ENCODE results near the gene DYNC1LI2. TPM values are rescaled to one million over a fixed set of nuclear protein-coding genes. Genes with fewer than 3 reads are reported as not detected.
"Not testable (repeated sequence)": the region's sequence is repeated elsewhere in the genome, so short reads cannot be mapped to it uniquely, and the experiment has no call there.

Gene DYNC1LI2
- 10 to 100 TPM; 51.6 to 61.4 TPM for total RNA-seq

DNA sequence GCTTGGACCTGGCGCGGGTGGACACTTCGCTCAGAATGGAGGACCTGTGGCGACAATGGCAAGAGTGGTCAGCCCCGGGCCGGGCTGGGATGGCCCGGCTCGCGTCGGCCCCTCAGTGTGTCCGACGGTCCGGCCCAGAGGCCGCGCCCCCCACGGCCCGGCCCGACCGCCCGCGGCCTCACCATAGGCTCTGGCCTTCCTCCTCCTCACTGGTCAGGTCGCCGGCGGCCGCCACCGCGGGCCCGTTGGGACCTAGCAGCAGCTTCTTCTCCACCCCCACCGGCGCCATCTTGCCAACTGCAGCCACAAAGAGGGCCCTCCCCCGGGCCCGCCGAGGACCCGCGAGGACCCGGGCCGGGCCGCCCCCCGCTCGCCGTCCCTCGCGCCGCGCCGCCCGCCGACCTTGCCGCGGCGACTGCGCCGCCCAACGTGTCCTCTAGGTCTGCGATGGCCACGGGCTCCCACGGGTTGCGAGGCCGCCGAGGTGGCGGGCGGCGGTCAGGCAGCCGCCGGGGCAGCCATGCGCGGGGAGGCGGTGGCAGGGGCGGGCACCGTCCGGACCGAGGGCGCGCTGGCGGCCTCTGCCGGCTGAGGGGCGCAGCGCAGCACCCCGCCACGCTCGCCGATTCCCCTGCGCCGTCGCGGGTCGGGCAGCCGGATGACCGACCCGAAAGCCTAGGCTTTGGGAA, at the start of gene DYNC1LI2:
Gene DYNC1LI2, minus strand, starts transcription at position 307 of the 689 bp plus-strand sequence. Its CDS starts 18 bp downstream, at position 289.
- ATAC-seq (peak; percentile 85 to 93), DNase-seq (ENCODE audit: low spot score in 2 of 2) (peak; percentile 87 to 91)
- H3K36me3 Mint-ChIP-seq, result peaks cover 0 to 19% of the 10 kb centered on the region in 2 donors
- peak within 1 kb of the TSS; percentile 76 to 96 for H3K27ac Mint-ChIP-seq
- no peaks in the 10 kb centered on the region for H3K9me3 Mint-ChIP-seq

DNA sequence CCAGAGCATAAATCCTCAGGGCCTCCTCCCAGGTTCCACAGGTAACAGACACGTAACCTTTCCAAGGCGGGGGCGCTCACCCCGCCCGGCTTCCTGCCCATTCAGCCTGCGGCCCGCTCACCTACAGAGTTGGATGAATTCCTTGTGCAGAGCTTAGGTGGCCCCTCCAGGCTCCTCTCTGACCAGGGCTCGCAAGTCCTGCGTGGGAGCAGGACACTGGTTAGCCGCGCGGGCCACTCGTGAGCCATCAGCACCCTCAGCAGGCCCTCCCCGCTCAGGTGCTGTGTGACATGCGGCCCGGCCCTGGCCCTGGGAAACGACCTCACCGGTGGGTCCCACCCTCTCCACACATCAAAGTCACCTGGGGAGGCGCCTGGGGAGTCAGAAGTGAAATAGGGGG, 49.4 kb upstream of the DYNC1LI2 start:
- Mint-ChIP-seq H3K36me3 (no peaks in the 10 kb centered on the region), H3K9me3 (no peaks in the 10 kb centered on the region), H3K27ac (no peak overlapping the region)
- DNase-seq (ENCODE audit: low spot score in 2 of 2), result no peak
- no peak for ATAC-seq

DNA sequence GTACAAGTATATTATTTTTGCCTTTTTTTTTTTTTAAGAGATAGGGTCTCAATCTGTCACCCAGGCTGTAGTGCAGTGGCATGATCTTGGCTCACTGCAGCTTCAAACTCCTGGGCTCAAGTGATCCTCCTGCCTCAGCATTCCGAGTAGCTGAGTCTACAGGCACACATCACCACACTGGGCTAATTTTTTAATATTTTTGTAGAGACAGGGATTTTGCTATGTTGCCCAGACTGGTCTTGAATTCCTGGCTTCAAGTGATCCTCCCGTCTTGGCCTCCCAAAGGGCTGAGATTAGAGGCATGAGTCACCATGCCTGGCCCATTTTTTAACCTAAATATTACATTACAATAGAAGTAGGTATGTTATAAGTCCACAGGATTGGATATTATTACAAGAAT, 46.8 kb upstream of the DYNC1LI2 start:
- DNase-seq (ENCODE audit: low spot score in 2 of 2) (no peak), ATAC-seq (no peak)
- Mint-ChIP-seq H3K9me3 (no peaks in the 10 kb centered on the region), H3K36me3 (no peaks in the 10 kb centered on the region), H3K27ac (no peak overlapping the region)

DNA sequence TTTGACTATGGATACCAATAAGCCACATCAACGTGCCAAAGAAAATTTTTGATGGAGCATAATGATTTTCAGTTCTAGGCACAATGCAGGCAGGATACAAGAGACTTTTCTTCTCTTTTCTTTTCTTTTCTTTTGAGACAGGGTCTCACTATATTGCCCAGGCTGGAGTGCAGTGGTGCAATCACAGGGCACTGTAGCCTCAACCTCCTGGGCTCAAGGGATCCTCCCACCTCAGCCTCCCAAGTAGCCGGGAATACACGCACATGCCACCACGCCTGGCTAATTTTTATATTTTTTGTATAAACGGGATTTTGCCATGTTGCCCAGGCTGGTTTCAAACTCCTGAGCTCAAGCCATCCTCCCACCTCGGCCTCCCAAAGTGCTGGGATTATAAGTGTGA, 42.6 kb upstream of the DYNC1LI2 start:
- not testable (repeated sequence) for H3K36me3 Mint-ChIP-seq; H3K9me3 Mint-ChIP-seq; DNase-seq (ENCODE audit: low spot score in 2 of 2); ATAC-seq; H3K27ac Mint-ChIP-seq

DNA sequence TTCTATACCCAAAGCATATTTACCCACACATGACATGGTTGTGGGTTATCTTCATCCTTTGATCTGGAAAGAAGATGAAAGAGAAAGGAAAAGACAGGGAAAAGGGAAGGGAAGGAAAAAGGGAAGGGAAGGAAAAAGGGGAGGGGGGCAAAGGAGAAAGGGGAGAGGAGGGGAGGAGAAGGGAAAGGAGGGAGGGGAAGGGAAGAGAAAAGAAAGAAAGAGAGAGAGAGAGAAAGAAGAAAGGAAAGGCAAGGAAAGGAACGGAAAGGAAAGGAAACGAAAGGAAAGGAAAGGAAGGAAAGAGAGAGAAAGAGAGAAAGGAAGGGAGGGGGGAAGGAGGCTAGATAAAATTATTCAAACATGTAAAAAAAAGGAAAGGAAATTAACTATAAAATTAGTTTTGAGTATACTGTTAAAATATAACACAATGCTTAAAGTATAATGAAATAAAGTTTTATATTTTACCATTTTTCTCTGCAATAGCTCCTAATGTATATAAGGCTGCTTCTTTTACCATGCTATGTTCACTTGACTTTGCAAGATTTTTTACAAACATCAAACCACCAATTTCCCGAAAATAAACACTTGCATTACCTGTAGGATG, 38.8 kb upstream of the DYNC1LI2 start:
- no peaks in the 10 kb centered on the region for H3K9me3 Mint-ChIP-seq
- no peak overlapping the region for H3K27ac Mint-ChIP-seq
- ATAC-seq (no peak), DNase-seq (ENCODE audit: low spot score in 2 of 2) (no peak)
- H3K36me3 Mint-ChIP-seq, result no peaks in the 10 kb centered on the region

DNA sequence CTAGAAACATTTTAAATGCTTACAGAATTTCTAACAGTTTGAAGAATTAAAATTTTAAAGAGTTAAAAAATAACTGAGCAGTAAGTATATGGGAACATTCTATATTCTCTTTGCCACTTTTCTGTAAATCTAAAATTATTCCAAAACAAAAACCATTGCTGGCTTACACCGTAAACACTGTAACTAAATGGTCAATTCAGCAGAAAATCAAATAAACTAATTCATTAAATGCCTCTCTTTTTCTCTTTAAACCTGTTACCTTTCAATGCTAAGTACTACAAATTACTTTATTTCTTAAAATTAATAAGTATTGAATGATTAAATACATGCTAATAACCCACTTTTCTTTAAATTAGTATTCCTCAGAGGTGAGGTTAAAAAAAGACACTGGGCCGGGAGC, 36.0 kb upstream of the DYNC1LI2 start:
- H3K9me3 Mint-ChIP-seq, result no peaks in the 10 kb centered on the region
- H3K27ac Mint-ChIP-seq, result no peak overlapping the region
- no peak for ATAC-seq
- no peak for DNase-seq (ENCODE audit: low spot score in 2 of 2)
- H3K36me3 Mint-ChIP-seq, result no peaks in the 10 kb centered on the region

DNA sequence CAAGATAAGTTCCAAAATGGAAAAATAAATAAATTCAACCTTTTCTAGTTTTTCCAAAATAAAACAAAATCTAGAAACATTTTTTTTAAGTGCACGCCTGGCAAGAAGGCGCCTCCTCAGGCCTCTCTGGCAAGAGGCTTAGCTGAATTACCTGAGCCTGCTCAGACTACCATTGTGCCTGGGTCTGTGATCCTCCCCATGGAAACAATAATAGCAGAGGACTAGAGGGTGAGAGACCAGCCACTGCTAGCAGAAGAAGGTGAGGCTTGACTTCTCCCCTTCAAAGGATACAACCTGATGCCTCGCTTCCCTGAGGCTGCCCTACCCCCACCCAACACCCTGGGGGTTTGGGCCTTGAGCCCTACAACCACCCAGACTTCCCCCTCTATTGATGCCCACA, 35.1 kb upstream of the DYNC1LI2 start:
- DNase-seq (ENCODE audit: low spot score in 2 of 2) (no peak), ATAC-seq (no peak)
- Mint-ChIP-seq H3K27ac (no peak overlapping the region), H3K9me3 (no peaks in the 10 kb centered on the region), H3K36me3 (no peaks in the 10 kb centered on the region)

DNA sequence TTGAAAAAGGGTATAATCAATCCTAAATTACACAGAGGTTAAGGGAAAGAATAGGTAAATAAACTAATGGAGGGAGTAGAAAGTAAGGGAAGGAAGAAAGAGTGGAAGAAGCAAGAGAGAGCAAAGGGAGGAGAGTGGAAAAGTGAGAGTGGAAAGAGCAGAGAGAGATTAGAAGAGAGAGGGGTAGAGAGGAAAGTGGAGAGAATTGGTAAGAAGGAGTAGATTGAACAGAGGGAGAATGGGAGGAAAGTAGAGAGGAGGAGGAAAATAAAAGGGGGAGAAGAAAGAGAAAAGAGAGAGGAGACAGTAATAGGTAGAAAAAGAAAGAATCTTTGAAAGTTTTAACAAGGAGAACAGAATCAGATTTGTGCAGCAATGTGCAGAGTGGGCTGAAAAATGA, 25.0 kb upstream of the DYNC1LI2 start:
- ATAC-seq (no peak), DNase-seq (ENCODE audit: low spot score in 2 of 2) (no peak)
- Mint-ChIP-seq H3K36me3 (no peaks in the 10 kb centered on the region), H3K9me3 (no peaks in the 10 kb centered on the region), H3K27ac (no peak overlapping the region)

DNA sequence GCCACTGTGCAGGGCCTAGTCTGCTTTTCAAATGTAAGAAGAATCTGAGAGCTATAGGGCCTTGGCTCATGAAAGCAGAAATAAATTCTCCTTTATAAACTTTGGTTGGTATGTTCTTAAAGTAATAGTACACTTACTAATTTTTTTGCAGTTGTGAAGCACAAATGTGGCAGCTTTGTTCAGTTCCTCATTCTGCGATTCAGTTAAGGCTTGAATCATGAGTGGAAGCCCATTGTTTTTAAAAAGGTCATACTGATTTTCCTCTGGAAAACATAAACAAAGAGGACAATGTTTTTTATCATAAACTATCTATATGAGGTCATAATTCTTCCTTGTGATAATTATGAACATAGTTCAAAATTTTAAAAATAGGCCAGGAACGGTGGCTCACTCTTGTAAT, 23.6 kb upstream of the DYNC1LI2 start:
- H3K36me3 Mint-ChIP-seq, result no peaks in the 10 kb centered on the region
- H3K27ac Mint-ChIP-seq, result no peak overlapping the region
- H3K9me3 Mint-ChIP-seq, result no peaks in the 10 kb centered on the region
- ATAC-seq (no peak), DNase-seq (ENCODE audit: low spot score in 2 of 2) (no peak)

DNA sequence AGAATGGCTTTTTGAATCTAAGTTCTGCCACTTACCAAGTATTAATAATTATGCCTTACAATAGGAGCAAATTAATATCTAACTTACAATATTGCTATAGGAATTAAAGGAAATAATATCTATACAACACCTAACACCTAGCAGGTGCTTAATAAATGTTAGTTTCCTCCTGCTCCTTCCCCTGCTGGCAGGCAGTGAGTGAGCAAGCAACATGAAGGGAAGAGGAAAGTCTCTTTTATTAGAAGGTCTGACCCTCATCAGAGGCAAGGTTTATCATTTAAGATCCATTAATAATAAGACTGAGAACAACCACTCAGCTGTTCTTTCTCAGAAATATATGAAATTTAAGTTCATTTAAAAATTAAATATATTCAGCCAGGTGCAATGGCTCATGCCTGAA, 6.7 kb upstream of the DYNC1LI2 start:
- no peak for ATAC-seq
- H3K27ac Mint-ChIP-seq, result no peak overlapping the region
- no peaks in the 10 kb centered on the region for H3K9me3 Mint-ChIP-seq
- DNase-seq (ENCODE audit: low spot score in 2 of 2), result no peak
- no peaks in the 10 kb centered on the region for H3K36me3 Mint-ChIP-seq

DNA sequence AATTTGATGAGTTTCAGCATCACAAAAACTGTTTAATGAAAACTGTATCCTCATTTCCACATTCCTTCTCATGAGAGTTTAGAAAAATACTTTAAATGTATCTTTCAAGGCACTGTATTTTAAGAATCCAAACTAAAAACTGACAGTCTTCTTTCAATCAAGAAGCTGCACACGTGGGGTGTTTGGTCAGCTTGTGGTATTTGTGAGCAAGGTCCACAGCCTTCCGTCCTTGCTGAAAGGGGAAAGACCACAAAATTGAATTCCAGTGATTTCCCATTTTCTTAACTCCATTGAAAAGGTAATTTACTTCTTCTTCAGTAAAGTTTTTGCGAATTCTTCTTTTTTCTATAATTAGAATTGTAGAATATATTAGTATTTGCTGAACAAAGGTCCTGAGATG, 3.4 kb upstream of the DYNC1LI2 start:
- Mint-ChIP-seq H3K36me3 (peaks cover 0 to 19% of the 10 kb centered on the region in 2 donors), H3K27ac (no peak overlapping the region), H3K9me3 (no peaks in the 10 kb centered on the region)
- ATAC-seq, result no peak
- no peak for DNase-seq (ENCODE audit: low spot score in 2 of 2)

DNA sequence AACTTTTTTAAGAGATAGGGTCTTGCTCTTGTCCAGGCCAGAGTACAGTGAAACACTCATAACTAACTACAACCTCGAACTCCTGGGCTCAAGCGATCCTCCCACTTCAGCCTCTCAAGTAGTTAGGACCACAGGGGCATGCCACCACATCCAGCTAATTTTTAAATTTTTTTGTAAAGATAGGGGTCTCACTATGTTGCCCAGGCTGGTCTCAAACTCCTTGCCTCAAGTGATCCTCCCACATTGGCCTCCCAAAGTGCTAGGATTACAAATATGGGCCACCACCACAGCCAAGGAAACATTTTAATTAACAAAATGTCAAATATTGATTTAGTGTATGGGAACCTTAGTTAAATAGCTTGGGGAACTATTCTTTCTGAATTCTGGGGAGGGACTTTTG, 2.8 kb upstream of the DYNC1LI2 start:
- no peak for ATAC-seq
- Mint-ChIP-seq H3K27ac (no peak overlapping the region), H3K36me3 (peaks cover 0 to 19% of the 10 kb centered on the region in 2 donors), H3K9me3 (no peaks in the 10 kb centered on the region)
- DNase-seq (ENCODE audit: low spot score in 2 of 2), result no peak

DNA sequence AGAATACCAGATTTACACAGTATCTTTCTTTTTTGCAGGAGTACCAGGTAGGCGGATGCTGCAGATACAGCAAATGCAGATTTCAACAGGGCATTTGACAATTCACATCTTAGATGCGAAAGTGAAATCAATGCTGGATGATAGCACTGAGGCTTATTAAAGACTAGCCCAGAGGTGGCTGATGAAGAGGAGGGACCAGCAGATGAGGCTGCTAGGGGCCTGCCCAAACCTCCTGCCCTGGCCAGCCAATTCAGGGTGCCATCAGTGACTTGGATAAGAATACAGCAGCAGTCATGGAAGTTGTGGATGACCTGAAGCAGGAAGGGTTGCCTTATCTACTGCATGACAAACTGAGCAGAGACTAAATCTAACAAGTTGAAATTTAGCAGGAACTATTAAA, 1.5 kb upstream of the DYNC1LI2 start:
- no peak for ATAC-seq
- Mint-ChIP-seq H3K9me3 (no peaks in the 10 kb centered on the region), H3K27ac (no peak overlapping the region), H3K36me3 (peaks cover 0 to 19% of the 10 kb centered on the region in 2 donors)
- no peak for DNase-seq (ENCODE audit: low spot score in 2 of 2)

DNA sequence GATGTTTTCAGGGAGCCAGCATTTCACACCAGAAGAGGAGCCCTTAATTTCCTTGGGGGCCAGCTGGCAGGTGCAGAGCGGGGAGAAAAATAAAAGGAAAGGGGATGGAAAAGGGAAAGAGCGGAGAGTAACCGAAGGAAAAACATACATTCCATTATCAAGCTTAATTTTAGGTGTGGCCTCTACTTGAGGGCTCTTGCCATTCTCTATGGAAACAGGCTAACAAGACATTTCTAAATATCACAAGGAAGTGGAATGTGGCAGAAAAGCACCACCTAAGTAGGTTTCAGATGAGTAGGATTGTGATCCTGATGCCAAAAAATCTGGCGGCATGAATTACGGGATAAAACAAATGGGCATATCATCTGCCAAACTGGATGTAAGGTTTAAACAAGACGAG, 970 bp upstream of the DYNC1LI2 start:
- ATAC-seq, result no peak
- H3K9me3 Mint-ChIP-seq, result no peaks in the 10 kb centered on the region
- peak overlapping the region in 1 of 2 donors; percentile 76 for H3K27ac Mint-ChIP-seq
- DNase-seq (ENCODE audit: low spot score in 2 of 2), result no peak
- peaks cover 0 to 19% of the 10 kb centered on the region in 2 donors for H3K36me3 Mint-ChIP-seq

DNA sequence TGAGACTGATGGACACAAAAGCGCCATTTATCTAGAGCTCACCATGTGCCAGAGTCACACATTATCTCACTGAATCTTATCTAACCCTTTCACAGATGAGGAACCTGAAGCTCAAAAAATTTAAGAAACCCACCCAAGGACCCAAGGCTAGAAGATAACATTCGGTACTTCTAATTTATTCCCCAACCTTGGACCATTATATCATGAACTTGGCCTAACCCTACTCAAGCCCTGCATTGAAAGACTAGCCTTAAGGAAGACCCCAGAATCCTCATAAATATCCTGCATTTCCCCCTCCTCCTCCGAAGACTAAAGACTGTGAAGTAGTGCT, 548 bp upstream of the DYNC1LI2 start:
- Mint-ChIP-seq H3K27ac (peak overlapping the region; percentile 39 to 76), H3K36me3 (peaks cover 0 to 19% of the 10 kb centered on the region in 2 donors), H3K9me3 (no peaks in the 10 kb centered on the region)
- DNase-seq (ENCODE audit: low spot score in 2 of 2) (no peak), ATAC-seq (no peak)

DNA sequence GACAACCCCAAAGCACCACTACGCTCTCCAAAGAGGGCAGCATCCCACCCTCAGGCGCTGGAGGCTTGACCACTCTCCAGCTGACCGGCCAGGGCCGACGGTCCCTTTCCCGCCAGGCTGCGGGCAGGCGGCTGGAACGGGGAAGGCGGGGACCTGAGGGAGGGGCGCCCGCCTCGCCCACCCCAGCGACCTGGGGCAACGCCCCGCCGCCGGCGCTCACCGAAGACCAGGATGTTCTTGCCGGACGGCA, 431 bp downstream of the DYNC1LI2 start:
- H3K36me3 Mint-ChIP-seq, result peaks cover 0 to 19% of the 10 kb centered on the region in 2 donors
- H3K9me3 Mint-ChIP-seq, result no peaks in the 10 kb centered on the region
- DNase-seq (ENCODE audit: low spot score in 2 of 2) (peak in 1 of 2 donors; percentile 21), ATAC-seq (peak; percentile 6 to 13)
- peak overlapping the region; percentile 76 to 92 for H3K27ac Mint-ChIP-seq

DNA sequence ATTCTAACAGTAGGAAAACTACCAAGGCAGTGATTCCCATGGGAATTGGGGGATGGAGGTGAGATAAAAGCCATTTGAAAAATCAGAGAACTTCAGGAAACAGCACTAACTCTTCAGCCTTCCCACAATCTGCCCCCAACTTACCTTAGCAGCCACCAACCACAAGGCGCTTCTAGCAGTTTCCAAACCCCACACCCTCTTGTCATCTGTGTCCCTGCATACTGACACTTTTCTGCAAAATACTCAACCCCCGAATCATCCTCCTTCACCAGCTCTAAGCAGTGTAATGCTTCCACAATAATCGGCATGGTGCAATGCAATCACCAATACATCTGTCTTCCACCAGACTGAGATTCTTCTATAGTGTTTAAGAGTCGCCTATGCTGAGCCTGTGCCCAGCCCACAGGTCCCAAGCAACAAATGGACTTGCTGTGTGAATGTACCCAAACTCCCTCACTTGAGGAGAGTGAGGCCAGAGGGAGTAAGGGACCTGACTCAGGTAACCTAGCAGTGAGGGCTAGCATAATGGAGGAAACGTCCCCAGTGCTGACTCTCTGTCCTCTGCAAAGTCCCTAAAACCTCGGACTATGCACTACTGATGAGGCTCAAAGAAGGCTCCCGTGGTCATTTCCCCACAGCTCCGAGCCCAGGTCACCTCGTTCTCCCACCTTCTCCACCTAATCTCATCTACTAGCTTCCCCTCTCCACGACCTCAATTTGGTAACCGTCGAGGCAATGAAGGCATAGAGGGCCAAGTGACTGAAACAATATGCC, 943 bp downstream of the DYNC1LI2 start:
- H3K9me3 Mint-ChIP-seq, result no peaks in the 10 kb centered on the region
- DNase-seq (ENCODE audit: low spot score in 2 of 2) (no peak), ATAC-seq (no peak)
- H3K36me3 Mint-ChIP-seq, result peaks cover 0 to 19% of the 10 kb centered on the region in 2 donors
- H3K27ac Mint-ChIP-seq, result peak overlapping the region; percentile 76 to 92

DNA sequence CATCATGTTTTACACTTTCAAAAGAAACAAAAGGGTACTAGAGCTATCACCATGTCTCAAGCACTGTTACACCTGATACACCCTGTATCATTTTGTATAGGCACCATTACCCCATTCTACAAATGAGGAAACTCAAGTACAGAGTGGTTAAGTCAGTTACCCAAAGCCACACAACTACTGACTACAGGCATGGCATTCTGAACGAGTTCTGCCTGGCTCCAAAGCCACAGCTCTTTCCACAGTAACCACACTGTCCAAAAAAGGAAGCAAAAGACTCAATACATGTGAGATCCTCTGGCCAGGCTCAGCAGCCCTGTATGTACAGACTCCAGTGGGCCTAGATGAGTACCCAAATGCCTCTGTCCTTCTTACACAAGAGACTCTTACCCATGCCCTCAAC, 4.7 kb downstream of the DYNC1LI2 start:
- ATAC-seq, result peak; percentile 45 to 77
- peak in 1 of 2 donors; percentile 63 for DNase-seq (ENCODE audit: low spot score in 2 of 2)
- peaks cover 0 to 6% of the 10 kb centered on the region in 2 donors for H3K36me3 Mint-ChIP-seq
- peak overlapping the region in 1 of 2 donors; percentile 54 for H3K27ac Mint-ChIP-seq
- no peaks in the 10 kb centered on the region for H3K9me3 Mint-ChIP-seq

All from activated naive CD4-positive, alpha-beta T cell treated with anti-CD3 and anti-CD28 coated beads, Interleukin-2, amount 50 U/mL, for 72 hours (primary cell).